Sigmoid colon (tissue), 7 donors: ENCODE results near the gene PMP22. TPM values are rescaled to one million over a fixed set of nuclear protein-coding genes. Genes with fewer than 3 reads are reported as not detected.

ENCODE experiments used
- DNase-seq: peaks from one replicate; pipeline ENCODE4 v3.0.0-alpha.2; 2019
- H3K27ac ChIP-seq, 4 donors: fragments of 200-600 bp; sonication (generic); one replicate each; pipeline ENCODE4 v1.5.1; 2016 to 2019; ENCODE audit warnings: mild to moderate bottlenecking in 1 of 4
- H3K27me3 ChIP-seq, 3 donors: fragments of 200-600 bp; sonication (generic); one replicate each; pipeline ENCODE4 v1.5.1; 2019; ENCODE audit warnings: mild to moderate bottlenecking in 1 of 3
- H3K36me3 ChIP-seq, 4 donors: fragments of 200-600 bp; sonication (generic); one replicate each; pipeline ENCODE4 v1.5.1; 2016 to 2019
- H3K4me1 ChIP-seq, 4 donors: fragments of 200-600 bp; sonication (generic); one replicate each; pipeline ENCODE4 v1.5.1; 2017 to 2019
- H3K4me3 ChIP-seq, 4 donors: fragments of 200-600 bp; sonication (generic); one replicate each; pipeline ENCODE4 v1.5.1; 2017 to 2019; ENCODE audit warnings: mild to moderate bottlenecking in 2 of 4, moderate library complexity in 1 of 4
- H3K9me3 ChIP-seq, 4 donors: fragments of 200-600 bp in 3 of 4; sonication (generic) in 3 of 4; one replicate each; pipeline versions ENCODE4 v1.5.1 to v1.6.1; 2013 to 2019
- CTCF ChIP-seq, 4 experiments: fragments of 450-650 bp in 3 of 4; fragments of 200-600 bp in 1 of 4; IDR thresholded peaks; one replicate each; pipeline ENCODE4 v1.5.1; 2016 to 2019; ENCODE audit warnings: antibody characterized with exemption in 4 of 4, mild to moderate bottlenecking in 3 of 4, moderate library complexity in 2 of 4
- EP300 ChIP-seq, 4 donors: sonication (generic); formaldehyde crosslinking; IDR thresholded peaks; one replicate each; pipeline ENCODE4 v1.6.1; 2017; ENCODE audit warnings: antibody characterized with exemption in 4 of 4
- POLR2A ChIP-seq, 2 donors: fragments of 450-650 bp; IDR thresholded peaks; one replicate each; pipeline ENCODE4 v1.6.1; 2016; ENCODE audit warnings: antibody characterized with exemption in 2 of 2, mild to moderate bottlenecking in 2 of 2, moderate library complexity in 2 of 2
- POLR2AphosphoS5 ChIP-seq, 4 donors: sonication (generic); formaldehyde crosslinking; IDR thresholded peaks; one replicate each; pipeline ENCODE4 v1.6.1; 2017; ENCODE audit warnings: antibody characterized with exemption in 4 of 4
- WGBS, 2 donors: extraction: QIAGEN DNeasy Blood & Tissue Kit; methylation state at CpG; one replicate each; pipeline ENCODE4 v1.1.7; 2013; 5-methylcytosine and 5-hydroxymethylcytosine counted together
- intact Hi-C: fragments of 100-400 bp; cut with DNase I; formaldehyde crosslinking; loops from one replicate; pipeline ENCODE4 v1.15.1; 2023
- polyA plus RNA-seq, 3 donors: library from polyadenylated mRNA; stranded (reverse); fragments of 200-250 nt; gene quantifications; one replicate each; pipeline ENCODE4 v1.2.3, GENCODE V29; 2013
- total RNA-seq, 4 donors: library from RNA; depleted of rRNA; stranded (reverse); fragments of >200 nt; gene quantifications; one replicate each; pipeline ENCODE4 v1.1.0, GENCODE V29; 2016
- donor health status: healthy with polysubstance abuse.
- donor health status: Bipolar disorder and iron deficiency.
- donor health status: healthy.

PMP22 gene
- total and polyA plus RNA-seq, 7 donors = 25.2 to 350 (median 125) TPM

DNA sequence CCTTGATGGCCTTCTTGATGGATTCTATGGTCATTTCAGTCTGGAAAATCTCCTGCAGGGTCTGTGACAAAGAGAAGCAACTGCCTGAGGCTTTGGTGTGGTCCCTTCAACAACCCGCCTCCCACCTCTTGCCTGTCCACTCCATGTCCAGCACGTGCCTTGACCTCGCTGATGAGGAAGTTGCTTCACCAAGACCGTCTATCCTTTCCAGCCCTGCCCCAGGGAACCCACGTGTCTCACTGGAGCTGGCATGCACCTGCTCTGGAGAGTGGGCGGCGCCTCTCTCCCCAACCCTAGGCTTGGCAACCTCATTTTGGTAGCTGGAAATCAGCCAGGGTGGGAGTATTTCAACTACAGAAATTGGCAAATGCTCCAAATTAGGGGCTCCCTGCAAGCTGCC is 43.6 kb upstream of the PMP22 start:
- H3K27ac ChIP-seq = peak overlapping the region in 2 of 4 donors; percentile 68 to 78
- peaks cover 3 to 52% (median 46%) of the 10 kb centered on the region in 4 donors for H3K4me1 ChIP-seq
- no peaks in the 10 kb centered on the region for H3K9me3 ChIP-seq
- no peak overlapping the region for H3K4me3 ChIP-seq
- intact Hi-C loops = loop anchor here (1.0 to 5.0 kb wide), 3 partner anchors 32 to 126 kb away; partner anchors contain the start of gene TEKT3
- DNase-seq = no peak
- H3K27me3 ChIP-seq = no peaks in the 10 kb centered on the region
- 61 to 77% methylated on average over 7 of the region's 7 CpGs for WGBS, 2 donors
- no peaks in the 10 kb centered on the region for H3K36me3 ChIP-seq
- TF ChIP-seq CTCF (IDR thresholded peaks at IDR 0.05) = no peak
- TF ChIP-seq POLR2AphosphoS5 (IDR thresholded peaks at IDR 0.05) = no peak
- TF ChIP-seq EP300 (IDR thresholded peaks at IDR 0.05) = no peak
- TF ChIP-seq POLR2A (IDR thresholded peaks at IDR 0.05) = no peak

- DNase-seq = peak; percentile 90
- H3K36me3 ChIP-seq = no peaks in the 10 kb centered on the region
- H3K27me3 ChIP-seq = no peaks in the 10 kb centered on the region
- WGBS, 2 donors = 57 to 62% methylated on average over 4 of the region's 4 CpGs
- intact Hi-C loops = loop anchor here (1.0 to 5.0 kb wide), 6 partner anchors 33 to 150 kb away; partner anchors contain the start of gene TEKT3
- peak overlapping the region in 3 of 4 donors; percentile 68 to 78 (median 73) for H3K27ac ChIP-seq
- no peaks in the 10 kb centered on the region for H3K9me3 ChIP-seq
- no peak overlapping the region for H3K4me3 ChIP-seq
- peaks cover 3 to 63% (median 55%) of the 10 kb centered on the region in 4 donors for H3K4me1 ChIP-seq
- TF ChIP-seq CTCF (IDR thresholded peaks at IDR 0.05) = no peak
- peak; percentile 87 to 95 (median 90) for TF ChIP-seq EP300 (IDR thresholded peaks at IDR 0.05)
- TF ChIP-seq POLR2AphosphoS5 (IDR thresholded peaks at IDR 0.05) = peak; percentile 96 to 98 (median 97)
- no peak for TF ChIP-seq POLR2A (IDR thresholded peaks at IDR 0.05)
Observed at GRCh38 chr17:15307710-15308111, 42.6 kb upstream of the PMP22 start.

DNA sequence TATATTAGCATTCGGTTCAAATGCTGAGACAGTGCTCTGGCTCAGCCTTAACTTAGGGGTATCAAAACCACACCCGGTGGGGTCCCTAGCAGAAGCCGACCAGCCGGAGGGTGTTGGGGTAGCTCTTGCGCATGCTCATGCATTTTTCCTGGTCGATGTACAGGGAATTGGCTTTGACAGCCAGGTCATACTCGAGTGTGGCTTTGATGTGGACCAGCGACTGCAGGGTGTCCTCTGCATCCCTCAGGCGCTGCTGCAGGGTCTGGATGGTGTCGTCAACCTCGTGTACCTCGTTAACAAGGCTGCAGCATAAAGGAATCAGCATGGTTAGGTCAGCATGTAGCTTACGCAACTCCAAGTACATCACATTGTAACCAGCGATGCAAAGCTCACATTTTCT is 38.7 kb upstream of the PMP22 start:
- no peak for DNase-seq
- intact Hi-C loops = no loop called here
- no peak overlapping the region for H3K4me3 ChIP-seq
- peaks cover 3 to 66% (median 51%) of the 10 kb centered on the region in 4 donors for H3K4me1 ChIP-seq
- H3K36me3 ChIP-seq = no peaks in the 10 kb centered on the region
- H3K9me3 ChIP-seq = no peaks in the 10 kb centered on the region
- peak overlapping the region in 2 of 4 donors; percentile 46 to 78 for H3K27ac ChIP-seq
- WGBS, 2 donors = 89 to 91% methylated on average over 14 of the region's 14 CpGs
- H3K27me3 ChIP-seq = no peaks in the 10 kb centered on the region
- no peak for TF ChIP-seq CTCF (IDR thresholded peaks at IDR 0.05)
- no peak for TF ChIP-seq POLR2AphosphoS5 (IDR thresholded peaks at IDR 0.05)
- TF ChIP-seq EP300 (IDR thresholded peaks at IDR 0.05) = no peak
- TF ChIP-seq POLR2A (IDR thresholded peaks at IDR 0.05) = no peak

DNA sequence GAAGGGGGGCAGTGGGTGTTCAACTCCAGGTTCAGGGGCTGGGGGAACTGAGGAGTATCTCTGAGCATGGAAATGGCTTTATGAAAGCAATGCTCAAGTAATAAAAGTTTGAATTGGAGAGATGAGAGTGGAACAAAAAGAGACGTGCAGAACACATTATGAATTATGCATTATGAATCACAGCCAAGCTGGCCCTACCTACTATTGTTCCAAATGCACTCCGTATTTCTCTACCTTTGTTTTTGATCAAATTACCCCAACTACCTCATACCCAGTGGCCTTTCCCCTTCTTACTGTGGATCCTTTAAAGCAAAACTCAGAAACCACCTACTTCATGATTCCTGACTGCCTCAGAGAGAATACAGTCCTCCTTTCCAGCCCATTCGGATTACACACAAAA is 38.1 kb upstream of the PMP22 start:
- Histone ChIP-seq H3K4me1 (peaks cover 3 to 63% (median 45%) of the 10 kb centered on the region in 4 donors), H3K9me3 (no peaks in the 10 kb centered on the region), H3K27me3 (no peaks in the 10 kb centered on the region), H3K4me3 (no peak overlapping the region), H3K36me3 (no peaks in the 10 kb centered on the region), H3K27ac (peak overlapping the region in 3 of 4 donors; percentile 16 to 78 (median 46))
- DNase-seq = no peak
- intact Hi-C loops = no loop called here
- 6 to 42% methylated on average over 3 of the region's 3 CpGs for WGBS, 2 donors
- no peak for TF ChIP-seq EP300 (IDR thresholded peaks at IDR 0.05)
- TF ChIP-seq POLR2A (IDR thresholded peaks at IDR 0.05) = no peak
- TF ChIP-seq CTCF (IDR thresholded peaks at IDR 0.05) = no peak
- no peak for TF ChIP-seq POLR2AphosphoS5 (IDR thresholded peaks at IDR 0.05)

- H3K27ac ChIP-seq = no peak overlapping the region
- intact Hi-C loops = no loop called here
- no peaks in the 10 kb centered on the region for H3K27me3 ChIP-seq
- no peaks in the 10 kb centered on the region for H3K36me3 ChIP-seq
- no peak for DNase-seq
- WGBS, 2 donors = 86 to 88% methylated on average over 6 of the region's 6 CpGs
- no peaks in the 10 kb centered on the region for H3K9me3 ChIP-seq
- no peak overlapping the region for H3K4me3 ChIP-seq
- TF ChIP-seq EP300 (IDR thresholded peaks at IDR 0.05) (no peak), POLR2AphosphoS5 (IDR thresholded peaks at IDR 0.05) (no peak), CTCF (IDR thresholded peaks at IDR 0.05) (no peak), POLR2A (IDR thresholded peaks at IDR 0.05) (no peak)
- peaks cover 0 to 49% (median 32%) of the 10 kb centered on the region in 4 donors for H3K4me1 ChIP-seq
Observed at GRCh38 chr17:15301845-15302244, 36.7 kb upstream of the PMP22 start.
